SU-DHL-6 (cell line): ENCODE results near the gene TBC1D23.
"Not testable (repeated sequence)": the region's sequence is repeated elsewhere in the genome, so short reads cannot be mapped to it uniquely, and the experiment has no call there.

Experiments used
- H2AFZ ChIP-seq: fragments of 200-600 bp; sonication (generic); 2 replicates; pipeline ENCODE4 v1.6.1; 2014; ENCODE audit warnings: low read depth, mild to moderate bottlenecking, moderate library complexity, mixed read lengths, antibody characterized with exemption, low read length; ENCODE audit not compliant: severe bottlenecking
- H3F3A ChIP-seq: fragments of 200-600 bp; shearing (Covaris generic); 2 replicates; pipeline ENCODE4 v1.6.0; 2016; ENCODE audit warnings: antibody characterized with exemption, mild to moderate bottlenecking; ENCODE audit not compliant: insufficient read depth
- H3K27ac ChIP-seq: fragments of 200-600 bp; sonication (generic); 2 replicates; pipeline ENCODE4 v1.5.1; 2016; ENCODE audit warnings: low read depth, mild to moderate bottlenecking, low read length, moderate library complexity, mixed read lengths
- H3K27me3 ChIP-seq: fragments of 200-600 bp; sonication (generic), shearing (Covaris generic); 2 replicates; pipeline ENCODE4 v1.6.0; 2014; ENCODE audit warnings: mild to moderate bottlenecking, low read length
- H3K36me3 ChIP-seq: fragments of 200-600 bp; sonication (generic); 2 replicates; pipeline ENCODE4 v1.6.1; 2014; ENCODE audit warnings: mild to moderate bottlenecking, low read length, mixed read lengths
- H3K4me2 ChIP-seq: fragments of 300-600, 200-600 bp; shearing (Covaris generic), sonication (generic); 2 replicates; pipeline ENCODE4 v1.6.0; 2014; ENCODE audit warnings: low read length, low read depth, mild to moderate bottlenecking; ENCODE audit not compliant: poor library complexity, severe bottlenecking
- H3K4me3 ChIP-seq: fragments of 200-600 bp; sonication (generic); 2 replicates; pipeline ENCODE4 v1.5.1; 2014; ENCODE audit warnings: antibody characterized with exemption, low read length, mild to moderate bottlenecking, mixed read lengths; ENCODE audit not compliant: insufficient read depth, poor library complexity, severe bottlenecking
- H3K79me2 ChIP-seq: fragments of 200-600 bp; sonication (generic); 2 replicates; pipeline ENCODE4 v1.6.1; 2014; ENCODE audit warnings: mild to moderate bottlenecking, low read length, moderate library complexity; ENCODE audit not compliant: insufficient read depth
- H3K9ac ChIP-seq: fragments of 200-600 bp; sonication (generic); 2 replicates; pipeline ENCODE4 v1.7.0; 2014; ENCODE audit warnings: mild to moderate bottlenecking, low read length
- H3K9me2 ChIP-seq: fragments of 200-600 bp; sonication (generic); replicated peaks from 2 replicates; pipeline ENCODE4 v1.6.1; 2014; ENCODE audit warnings: low read length; ENCODE audit not compliant: insufficient read depth
- H3K9me3 ChIP-seq: fragments of 200-600 bp; sonication (generic); 2 replicates; pipeline ENCODE4 v1.6.1; 2014; ENCODE audit warnings: low read length, mixed read lengths; ENCODE audit not compliant: insufficient read depth
- H4K20me1 ChIP-seq: fragments of 200-600 bp; sonication (generic); 2 replicates; pipeline ENCODE4 v1.6.1; 2014; ENCODE audit warnings: low read depth, mild to moderate bottlenecking, antibody characterized with exemption, low read length, moderate library complexity, mixed read lengths
- CTCF ChIP-seq: fragments of 200-600 bp; sonication (generic); IDR thresholded peaks from one replicate; pipeline ENCODE4 v1.5.1; 2017; ENCODE audit warnings: antibody characterized with exemption, mild to moderate bottlenecking, low read length, moderate library complexity; ENCODE audit not compliant: insufficient read depth, poor library complexity, severe bottlenecking
- EZH2phosphoT487 ChIP-seq: fragments of 200-600 bp; sonication (generic), shearing (Covaris generic); conservative IDR thresholded peaks from 2 replicates; pipeline ENCODE4 v1.6.1; 2018; ENCODE audit warnings: mild to moderate bottlenecking, antibody characterized with exemption, low read length, moderate library complexity, mixed read lengths

TBC1D23 gene

GRCh38 chr3:100325827-100326226 lies 65.0 kb downstream of the TBC1D23 start:
- Histone ChIP-seq H3K27me3 (no peaks in the 10 kb centered on the region), H3K79me2 (no peaks in the 10 kb centered on the region), H2AFZ (no peak overlapping the region), H3K4me2 (no peak overlapping the region), H3K9ac (no peak overlapping the region), H3K9me2 (no peaks in the 10 kb centered on the region), H4K20me1 (no peaks in the 10 kb centered on the region), H3K4me3 (no peak overlapping the region), H3K27ac (no peak overlapping the region), H3F3A (0 out of 2 replicates have a peak, but pooled peaks cover 2% of the 10 kb centered on the region), H3K9me3 (no peaks in the 10 kb centered on the region), H3K36me3 (peaks cover 3% of the 10 kb centered on the region; the same call in 1 of the 2 replicates)
- TF ChIP-seq EZH2phosphoT487 (no peak), CTCF (no peak)

DNA sequence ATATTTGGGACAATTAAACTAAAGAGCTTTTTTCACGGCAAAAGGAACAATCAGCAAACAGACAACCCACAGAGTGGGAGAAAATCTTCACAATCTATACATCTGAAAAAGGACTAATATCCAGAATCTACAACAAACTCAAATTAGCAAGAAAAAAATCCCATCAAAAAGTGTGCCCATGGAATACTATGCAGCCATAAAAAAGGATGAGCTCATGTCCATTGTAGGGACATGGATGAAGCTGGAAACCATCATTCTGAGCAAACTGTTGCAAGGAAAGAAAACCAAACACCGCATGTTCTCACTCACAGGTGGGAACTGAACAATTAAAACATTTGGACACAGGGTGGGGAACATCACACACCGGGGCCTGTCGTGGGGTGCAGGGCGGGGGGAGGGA lies 66.6 kb downstream of the TBC1D23 start:
- H3K9ac ChIP-seq, H3K4me2 ChIP-seq, H3K4me3 ChIP-seq, H3K36me3 ChIP-seq, H3K79me2 ChIP-seq, H4K20me1 ChIP-seq, H2AFZ ChIP-seq, H3K9me2 ChIP-seq, H3F3A ChIP-seq, H3K27me3 ChIP-seq, H3K27ac ChIP-seq, H3K9me3 ChIP-seq: not testable (repeated sequence)

DNA sequence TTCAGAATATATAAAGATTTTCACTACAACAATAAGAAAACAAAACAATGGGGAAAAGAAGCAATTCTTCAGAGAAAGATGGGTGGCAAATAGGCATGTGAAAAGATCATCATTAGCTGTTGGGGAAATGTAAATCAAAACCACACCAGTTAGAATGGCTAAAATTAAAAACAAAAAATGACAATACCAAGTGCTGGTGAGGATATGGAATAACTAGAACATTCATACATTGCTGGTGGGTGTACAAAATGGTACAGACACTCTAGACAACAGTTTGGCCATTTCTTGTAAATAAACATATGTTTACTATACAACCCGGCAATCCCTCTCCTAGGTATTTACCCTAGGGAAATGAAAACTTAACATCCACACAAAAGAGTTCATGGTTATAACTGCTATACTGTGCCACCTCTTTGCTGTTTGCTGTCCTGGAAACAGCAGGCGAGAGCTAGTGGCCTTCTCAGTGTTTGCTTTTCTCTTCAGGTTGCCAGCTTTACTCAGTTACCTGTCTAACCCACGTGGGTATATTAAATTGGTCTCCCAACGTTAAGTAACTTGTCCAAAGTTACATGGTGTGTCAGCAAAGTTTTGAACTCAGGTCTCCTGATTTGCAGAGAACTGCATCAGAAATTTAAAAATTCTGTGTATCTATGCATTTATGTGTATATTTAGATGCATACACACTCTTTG lies 69.2 kb downstream of the TBC1D23 start:
- TF ChIP-seq CTCF (no peak), EZH2phosphoT487 (no peak)
- H3K79me2 ChIP-seq = no peaks in the 10 kb centered on the region
- H3K4me3 ChIP-seq = no peak overlapping the region
- H3K9me2 ChIP-seq = no peaks in the 10 kb centered on the region
- H3K27me3 ChIP-seq = no peaks in the 10 kb centered on the region
- no peaks in the 10 kb centered on the region for H3K9me3 ChIP-seq
- H3K4me2 ChIP-seq = no peak overlapping the region
- H4K20me1 ChIP-seq = no peaks in the 10 kb centered on the region
- no peak overlapping the region for H2AFZ ChIP-seq
- no peaks in the 10 kb centered on the region for H3K36me3 ChIP-seq
- peaks cover 9% of the 10 kb centered on the region; the same call in 1 of the 2 replicates for H3F3A ChIP-seq
- no peak overlapping the region for H3K9ac ChIP-seq
- H3K27ac ChIP-seq = no peak overlapping the region

DNA sequence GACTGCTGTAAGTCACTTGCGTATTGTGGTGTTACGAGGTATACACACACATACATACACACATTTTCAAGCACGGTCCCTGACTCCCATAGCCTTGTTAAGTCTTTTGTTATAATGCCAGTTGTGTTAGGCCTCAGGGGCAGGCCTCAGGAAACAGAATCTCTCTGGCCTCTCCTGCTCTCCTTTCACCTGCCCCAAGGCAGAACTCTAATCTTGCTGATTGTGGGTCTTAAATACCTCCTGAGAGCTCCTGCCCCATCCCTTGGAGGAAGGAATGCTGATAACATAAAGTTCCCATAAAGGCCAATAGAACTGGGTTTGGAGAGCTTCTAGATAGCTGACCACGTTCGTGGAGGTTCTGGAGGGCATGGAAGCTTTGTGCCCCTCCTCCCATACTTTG lies 69.9 kb downstream of the TBC1D23 start:
- H3K9me3 ChIP-seq = no peaks in the 10 kb centered on the region
- no peak overlapping the region for H2AFZ ChIP-seq
- H3K9ac ChIP-seq = no peak overlapping the region
- H3K4me2 ChIP-seq = no peak overlapping the region
- H3K36me3 ChIP-seq = no peaks in the 10 kb centered on the region
- H4K20me1 ChIP-seq = no peaks in the 10 kb centered on the region
- H3K27ac ChIP-seq = no peak overlapping the region
- TF ChIP-seq CTCF (no peak), EZH2phosphoT487 (no peak)
- peaks cover 9% of the 10 kb centered on the region; the same call in 1 of the 2 replicates for H3F3A ChIP-seq
- H3K27me3 ChIP-seq = no peaks in the 10 kb centered on the region
- peaks cover 6% of the 10 kb centered on the region for H3K79me2 ChIP-seq
- no peak overlapping the region for H3K4me3 ChIP-seq
- no peaks in the 10 kb centered on the region for H3K9me2 ChIP-seq
